GM19043 (cell line): ENCODE measurements around the gene RBMS1.

Source experiments
- ATAC-seq: cut with Tn5 transposase; IDR thresholded peaks from one replicate; pipeline ENCODE4 v1.9.1; 2021; ENCODE audit warnings: low read depth; ENCODE audit not compliant: unreplicated experiment

Gene RBMS1, protein sequence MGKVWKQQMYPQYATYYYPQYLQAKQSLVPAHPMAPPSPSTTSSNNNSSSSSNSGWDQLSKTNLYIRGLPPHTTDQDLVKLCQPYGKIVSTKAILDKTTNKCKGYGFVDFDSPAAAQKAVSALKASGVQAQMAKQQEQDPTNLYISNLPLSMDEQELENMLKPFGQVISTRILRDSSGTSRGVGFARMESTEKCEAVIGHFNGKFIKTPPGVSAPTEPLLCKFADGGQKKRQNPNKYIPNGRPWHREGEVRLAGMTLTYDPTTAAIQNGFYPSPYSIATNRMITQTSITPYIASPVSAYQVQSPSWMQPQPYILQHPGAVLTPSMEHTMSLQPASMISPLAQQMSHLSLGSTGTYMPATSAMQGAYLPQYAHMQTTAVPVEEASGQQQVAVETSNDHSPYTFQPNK

DNA sequence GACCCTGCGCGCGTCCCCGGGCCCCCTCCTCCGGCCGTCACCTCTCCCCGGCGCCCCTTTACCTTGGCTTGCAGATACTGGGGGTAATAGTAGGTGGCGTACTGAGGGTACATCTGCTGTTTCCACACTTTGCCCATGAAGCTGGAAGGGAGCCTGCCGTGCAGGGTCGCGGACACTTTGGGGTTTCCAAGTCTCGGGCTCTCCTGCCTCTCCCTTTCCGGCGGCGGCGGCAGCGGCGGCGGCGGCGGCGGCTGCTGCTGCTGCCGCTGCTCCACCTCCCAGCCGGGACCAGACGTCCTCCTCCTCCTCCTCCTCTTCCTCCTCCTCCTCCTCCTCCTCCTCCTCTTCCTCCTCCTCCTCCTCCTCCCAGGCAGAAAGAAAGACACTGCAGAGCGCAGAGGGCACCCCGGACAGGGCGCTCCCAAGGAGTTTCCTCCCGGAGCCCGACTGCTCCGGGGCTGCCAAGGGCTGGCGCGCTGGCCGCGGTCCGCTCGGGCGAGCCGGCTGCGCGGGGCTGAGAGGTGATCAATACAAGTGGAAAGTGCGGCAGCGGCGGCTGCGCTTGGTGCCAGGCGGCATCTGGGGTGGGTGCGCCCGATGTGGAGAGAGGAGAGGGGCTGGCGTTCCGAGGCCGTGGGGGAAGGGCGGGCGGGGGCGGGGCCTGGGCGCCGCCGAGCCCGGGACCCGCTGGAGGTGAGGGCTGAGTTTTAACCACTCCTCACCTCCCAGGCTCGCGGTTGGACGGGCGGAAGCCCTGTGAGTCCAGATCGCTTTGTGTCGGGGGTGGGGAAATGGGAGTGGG is at the start of gene RBMS1:
Gene RBMS1, minus strand, starts transcription at position 581 of the 802 bp plus-strand sequence. Its CDS starts 444 bp downstream, at position 137.
- ATAC-seq, result no peak

- ATAC-seq, result no peak
Measured at GRCh38 chr2:160541745-160542144, 48.1 kb upstream of the RBMS1 start.

GRCh38 chr2:160538559-160539355 is 45.1 kb upstream of the RBMS1 start:
- ATAC-seq, result no peak

GRCh38 chr2:160538115-160538514 is 44.5 kb upstream of the RBMS1 start:
- no peak for ATAC-seq

- no peak for ATAC-seq
Measured at GRCh38 chr2:160534996-160535395, 41.4 kb upstream of the RBMS1 start.

DNA sequence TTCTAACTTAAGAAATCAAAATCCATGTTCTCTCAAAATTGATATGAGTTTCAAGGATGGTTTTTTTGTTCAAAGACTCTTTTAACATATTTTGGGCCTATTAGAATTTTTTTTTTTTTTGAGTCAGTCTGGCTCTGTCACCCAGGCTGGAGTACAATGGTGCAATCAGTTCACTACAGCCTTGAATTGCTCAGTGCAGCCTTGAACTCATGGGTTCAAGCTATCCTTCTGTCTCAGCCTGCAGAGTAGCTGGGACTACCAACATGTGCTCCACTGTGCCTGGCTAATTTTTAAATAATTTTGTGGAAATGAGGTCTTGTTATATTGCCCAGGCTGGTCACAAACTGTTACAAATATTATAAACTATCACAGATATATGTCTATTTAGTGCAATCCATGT is 40.6 kb upstream of the RBMS1 start:
- no peak for ATAC-seq

DNA sequence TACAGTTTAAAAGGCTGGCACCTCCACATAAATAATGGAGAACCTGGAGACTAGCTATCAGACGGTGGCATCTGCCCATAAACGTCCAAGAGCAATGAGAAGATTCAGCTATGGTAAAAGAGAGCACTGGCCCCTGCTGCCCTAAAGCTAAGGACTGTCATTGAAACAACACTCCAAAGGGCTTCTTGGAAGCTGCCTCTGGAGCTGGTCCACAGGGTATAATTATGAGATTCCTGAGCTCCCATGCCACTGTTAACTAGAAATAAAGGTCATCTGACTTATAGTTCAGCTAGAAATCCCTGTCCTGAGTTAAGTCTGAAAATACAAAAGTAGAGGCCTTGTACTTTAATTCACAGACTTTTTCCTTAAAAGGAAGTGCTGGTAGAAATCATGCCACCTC is 39.9 kb upstream of the RBMS1 start:
- ATAC-seq, result no peak

DNA sequence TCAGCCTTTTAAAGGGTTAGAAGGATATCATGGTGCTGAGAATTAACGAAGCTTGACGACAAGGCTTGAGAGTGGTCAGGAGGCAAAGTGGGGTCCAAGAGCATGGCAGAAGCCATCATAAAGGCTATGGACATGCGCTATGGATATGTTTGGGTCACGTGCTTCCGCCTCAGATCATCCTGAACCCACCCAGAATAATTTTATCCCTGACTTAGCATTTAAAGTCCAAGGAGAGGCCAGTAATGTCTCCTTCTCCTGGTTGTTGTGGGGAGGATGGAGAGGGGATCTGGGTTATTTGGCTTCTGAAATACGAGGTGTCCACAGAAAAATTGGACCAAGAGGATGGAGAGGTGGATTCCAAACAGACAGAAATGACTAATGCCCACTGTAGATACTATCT is 38.8 kb upstream of the RBMS1 start:
- ATAC-seq, result no peak

DNA sequence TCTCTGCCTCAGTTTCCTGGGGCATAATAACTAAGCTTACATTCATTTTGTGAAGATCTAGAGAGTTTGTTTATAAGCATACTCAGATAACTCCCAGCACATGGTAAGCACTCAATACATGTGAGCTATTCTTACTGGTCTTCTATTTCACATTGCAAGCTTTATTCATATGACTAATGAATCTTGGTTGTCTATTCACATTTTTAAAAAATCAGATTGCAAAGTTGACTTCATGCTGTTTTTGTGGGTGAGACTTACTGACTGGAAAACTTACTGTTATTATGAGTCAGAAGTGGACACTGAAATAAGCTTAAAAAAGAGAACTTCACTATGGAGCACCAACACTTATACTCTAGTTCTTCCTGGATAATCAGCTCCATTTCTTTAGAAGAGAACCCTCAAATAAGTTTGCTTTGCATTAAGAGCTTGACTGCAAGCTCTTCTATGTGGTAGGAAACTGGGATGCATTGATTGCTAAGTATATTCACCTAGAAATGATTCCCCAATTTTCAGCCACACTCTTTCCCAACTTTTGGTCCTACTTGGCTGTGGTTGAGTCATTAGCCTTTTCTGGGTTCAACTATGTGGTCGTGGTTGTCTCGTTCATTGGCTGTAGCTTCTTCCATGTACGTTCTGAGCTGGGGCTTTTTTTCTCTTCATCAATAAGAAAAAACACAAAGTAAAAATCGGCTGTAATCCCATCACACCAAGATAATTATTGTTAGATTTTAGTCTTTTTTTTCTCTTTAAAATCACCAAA is 29.5 kb upstream of the RBMS1 start:
- ATAC-seq, result no peak

- no peak for ATAC-seq
Measured at GRCh38 chr2:160517731-160518130, 24.1 kb upstream of the RBMS1 start.

DNA sequence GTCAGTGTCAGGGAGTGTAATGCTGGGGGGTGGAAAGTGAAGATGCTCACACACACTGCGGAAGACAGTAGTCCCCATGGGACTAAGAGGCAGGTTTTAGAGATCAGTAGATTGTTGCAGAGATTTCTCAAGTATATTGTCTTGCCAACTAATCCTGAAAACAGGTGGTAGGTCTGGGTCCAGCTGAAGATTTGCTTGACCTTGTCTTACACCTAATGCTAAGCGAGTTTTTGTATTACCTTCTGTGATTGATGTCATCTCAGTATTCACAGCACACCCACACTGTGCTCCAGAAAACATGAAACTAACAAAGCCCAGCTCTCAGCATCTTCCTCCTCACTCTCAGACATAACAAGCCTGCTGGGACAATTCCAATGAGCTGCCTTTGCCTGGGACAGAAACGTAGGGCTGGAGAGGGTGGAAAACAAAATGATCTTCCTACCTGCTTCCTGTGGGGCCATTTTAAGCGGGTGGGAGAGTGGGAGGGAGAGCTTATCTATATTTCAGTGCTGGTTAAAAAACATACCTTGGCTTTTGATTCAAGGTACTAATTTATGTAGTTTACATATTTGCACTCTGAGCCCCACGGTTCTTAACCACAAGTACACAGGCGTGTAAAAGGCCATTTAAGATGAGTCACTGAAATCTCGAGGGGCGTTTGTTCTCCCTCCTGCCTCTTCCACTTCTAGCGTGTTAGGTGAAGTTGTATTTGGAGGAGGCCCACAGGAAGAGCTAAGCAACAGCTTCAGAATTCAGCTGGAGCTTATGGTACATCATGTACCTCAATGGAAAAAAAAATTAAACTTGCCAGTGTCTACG is 23.1 kb upstream of the RBMS1 start:
- ATAC-seq, result no peak

- ATAC-seq, result no peak
Measured at GRCh38 chr2:160515120-160515519, 21.5 kb upstream of the RBMS1 start.

GRCh38 chr2:160513120-160513519 is 19.5 kb upstream of the RBMS1 start:
- ATAC-seq, result no peak

DNA sequence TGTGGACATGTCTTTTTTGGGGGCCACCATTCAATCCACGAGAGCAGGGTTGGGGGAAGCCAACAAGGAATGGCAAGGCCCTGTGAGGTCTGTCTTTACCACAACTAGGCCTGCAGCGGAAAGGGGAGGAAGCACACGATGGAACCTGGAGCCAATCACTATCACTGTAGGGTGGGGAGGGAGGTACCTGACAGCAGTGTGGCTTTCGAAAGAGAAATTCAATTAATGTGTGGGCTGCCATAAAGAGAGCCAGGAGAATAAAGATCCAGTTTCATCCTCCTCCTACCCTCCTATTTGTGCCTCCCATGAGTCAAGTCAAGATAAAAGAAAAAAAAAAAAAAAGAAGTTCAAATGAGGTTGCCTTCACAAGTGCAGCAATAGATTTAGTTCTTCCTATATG is 18.9 kb upstream of the RBMS1 start:
- ATAC-seq, result no peak

- no peak for ATAC-seq
Measured at GRCh38 chr2:160510617-160511016, 17.0 kb upstream of the RBMS1 start.

- ATAC-seq, result no peak
Measured at GRCh38 chr2:160509016-160509415, 15.4 kb upstream of the RBMS1 start.

DNA sequence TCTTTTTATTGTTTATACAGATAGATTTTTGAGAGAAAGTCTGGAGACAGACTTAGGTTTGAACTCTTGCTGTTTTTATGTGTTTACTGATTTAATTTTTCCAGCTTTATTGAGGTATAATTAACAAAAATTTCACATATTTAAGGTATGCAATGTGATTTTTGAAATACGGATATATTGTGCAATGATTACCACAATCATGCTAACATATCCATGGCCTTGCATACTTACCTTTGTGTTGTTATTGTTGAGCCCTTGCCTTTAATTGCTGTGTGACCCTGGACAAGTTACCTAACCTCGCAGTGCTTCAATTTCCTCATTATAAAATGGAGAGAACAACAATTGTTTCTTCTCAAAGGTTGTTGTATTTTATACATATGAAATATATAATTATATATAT is 13.9 kb upstream of the RBMS1 start:
- ATAC-seq, result no peak

GRCh38 chr2:160507046-160507407 is 13.4 kb upstream of the RBMS1 start:
- ATAC-seq, result no peak

- no peak for ATAC-seq
Measured at GRCh38 chr2:160506371-160507045, 12.9 kb upstream of the RBMS1 start.
